Measurements from ENCODE around the gene GABPB2.

DNA sequence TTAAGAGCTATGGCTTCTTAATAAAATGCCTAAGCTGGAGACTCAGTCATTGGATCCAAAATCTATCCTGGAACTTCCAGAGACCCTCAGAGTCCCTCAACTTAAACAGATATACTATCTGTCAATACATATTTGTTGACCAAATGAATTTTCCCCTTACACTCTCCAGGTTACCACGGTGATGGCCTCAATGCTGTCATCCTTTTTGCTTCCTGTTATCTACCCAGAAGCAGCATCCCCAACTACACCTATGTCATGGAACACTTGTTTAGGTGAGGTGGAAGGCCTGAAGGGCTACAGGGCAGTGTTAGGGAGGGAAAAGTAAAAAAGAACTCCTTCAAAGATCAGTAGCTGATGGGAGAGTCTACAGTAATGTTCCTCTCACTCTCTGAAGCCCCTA lies 27.4 kb upstream of the GABPB2 start:
- TF ChIP-seq, protein P1, sequence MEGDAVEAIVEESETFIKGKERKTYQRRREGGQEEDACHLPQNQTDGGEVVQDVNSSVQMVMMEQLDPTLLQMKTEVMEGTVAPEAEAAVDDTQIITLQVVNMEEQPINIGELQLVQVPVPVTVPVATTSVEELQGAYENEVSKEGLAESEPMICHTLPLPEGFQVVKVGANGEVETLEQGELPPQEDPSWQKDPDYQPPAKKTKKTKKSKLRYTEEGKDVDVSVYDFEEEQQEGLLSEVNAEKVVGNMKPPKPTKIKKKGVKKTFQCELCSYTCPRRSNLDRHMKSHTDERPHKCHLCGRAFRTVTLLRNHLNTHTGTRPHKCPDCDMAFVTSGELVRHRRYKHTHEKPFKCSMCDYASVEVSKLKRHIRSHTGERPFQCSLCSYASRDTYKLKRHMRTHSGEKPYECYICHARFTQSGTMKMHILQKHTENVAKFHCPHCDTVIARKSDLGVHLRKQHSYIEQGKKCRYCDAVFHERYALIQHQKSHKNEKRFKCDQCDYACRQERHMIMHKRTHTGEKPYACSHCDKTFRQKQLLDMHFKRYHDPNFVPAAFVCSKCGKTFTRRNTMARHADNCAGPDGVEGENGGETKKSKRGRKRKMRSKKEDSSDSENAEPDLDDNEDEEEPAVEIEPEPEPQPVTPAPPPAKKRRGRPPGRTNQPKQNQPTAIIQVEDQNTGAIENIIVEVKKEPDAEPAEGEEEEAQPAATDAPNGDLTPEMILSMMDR (IDR thresholded peaks at IDR 0.05; ENCODE audit: insufficient read depth, low read depth, low read length) = no peak
- TF ChIP-seq EZH2 (IDR thresholded peaks at IDR 0.05; ENCODE audit: insufficient read depth, low read length) = no peak

Data from astrocyte (in vitro differentiated cells and primary cell).